Hematopoietic multipotent progenitor cell treated with erythropoietin and hydrocortisone succinate and interleukin-3 and kit ligand, for 6 days (in vitro differentiated cells): ENCODE results near the gene NFE2.
"Not testable (repeated sequence)": the region's sequence is repeated elsewhere in the genome, so short reads cannot be mapped to it uniquely, and the experiment has no call there.

Experiments used
- DNase-seq: peaks from one replicate; pipeline ENCODE4 v3.0.0-alpha.2; 2015

The NFE2 gene

GRCh38 chr12:54306925-54307741 is 6.3 kb upstream of the NFE2 start:
- DNase-seq = peak; percentile 100

- DNase-seq = peak; percentile 99
Measured at GRCh38 chr12:54304187-54304810, 3.5 kb upstream of the NFE2 start.

GRCh38 chr12:54303640-54304039 is 2.8 kb upstream of the NFE2 start:
- DNase-seq = peak; percentile 43

GRCh38 chr12:54301428-54302048 is 723 bp upstream of the NFE2 start:
- peak; percentile 58 for DNase-seq

GRCh38 chr12:54300225-54300731 is 537 bp downstream of the NFE2 start:
- DNase-seq = peak; percentile 36

GRCh38 chr12:54299515-54300224 is 1.1 kb downstream of the NFE2 start:
- DNase-seq = peak; percentile 42

GRCh38 chr12:54298904-54299303 is 1.9 kb downstream of the NFE2 start:
- peak; percentile 85 for DNase-seq

GRCh38 chr12:54296393-54297099 is 4.3 kb downstream of the NFE2 start:
- DNase-seq = peak; percentile 63

GRCh38 chr12:54294953-54295566 is 5.8 kb downstream of the NFE2 start:
- DNase-seq = no peak

- peak; percentile 89 for DNase-seq
Measured at GRCh38 chr12:54294152-54294952, 6.5 kb downstream of the NFE2 start.

- no peak for DNase-seq
Measured at GRCh38 chr12:54292931-54293241, 7.9 kb downstream of the NFE2 start.

- DNase-seq = no peak
Measured at GRCh38 chr12:54292083-54292930, 8.5 kb downstream of the NFE2 start.

GRCh38 chr12:54287261-54288157 is 13.3 kb downstream of the NFE2 start:
- DNase-seq = peak; percentile 61

GRCh38 chr12:54286042-54287030 is 14.5 kb downstream of the NFE2 start:
- peak; percentile 87 for DNase-seq

- peak; percentile 58 for DNase-seq
Measured at GRCh38 chr12:54285150-54286041, 15.4 kb downstream of the NFE2 start.

- DNase-seq = not testable (repeated sequence)
Measured at GRCh38 chr12:54284070-54284780, 16.6 kb downstream of the NFE2 start.
